ENCODE data around the gene CDK14.
"Not testable (repeated sequence)": the region's sequence is repeated elsewhere in the genome, so short reads cannot be mapped to it uniquely, and the experiment has no call there.

The CDK14 gene

DNA sequence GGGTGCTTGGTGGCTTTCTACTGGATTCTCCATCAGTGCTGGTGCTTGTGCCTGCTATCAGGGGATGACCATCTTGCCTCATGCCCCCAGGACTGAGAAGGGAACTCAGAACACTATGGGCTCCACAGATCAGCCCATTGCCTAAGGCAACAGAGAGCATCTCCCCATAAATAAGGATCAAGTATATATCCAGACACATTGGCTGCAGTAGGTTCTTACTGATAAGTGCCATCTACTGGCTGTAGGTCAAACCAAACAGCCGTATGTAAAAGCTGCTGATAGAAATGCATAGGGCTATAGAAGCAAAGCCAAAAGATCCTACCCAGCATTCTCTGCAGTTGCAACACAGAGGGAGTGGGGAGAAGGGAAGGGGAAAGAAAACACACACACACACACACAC is 153.7 kb downstream of the CDK14 start:
- in situ Hi-C loops (cut with MboI; ENCODE audit: low sequenced_read_pairs) = no loop called here

DNA sequence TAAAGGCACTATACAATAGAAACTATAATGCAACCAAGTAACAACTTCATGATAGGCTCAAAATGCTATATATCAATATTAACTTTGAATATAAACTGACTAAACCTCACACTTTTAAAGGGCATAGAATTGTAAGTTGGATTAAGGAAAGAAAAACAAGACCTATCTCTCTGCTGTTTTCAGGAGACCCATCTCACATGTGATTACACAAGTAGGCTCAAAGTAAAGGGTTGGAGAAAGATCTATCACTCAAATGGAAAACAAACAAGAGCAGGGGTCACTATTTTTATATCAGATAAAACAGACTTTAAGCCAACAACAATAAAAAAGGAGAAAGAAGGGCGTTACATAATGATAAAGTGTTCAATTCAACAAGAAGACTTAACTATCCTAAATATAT is 155.5 kb downstream of the CDK14 start:
- in situ Hi-C loops (cut with MboI; ENCODE audit: low sequenced_read_pairs) = no loop called here

DNA sequence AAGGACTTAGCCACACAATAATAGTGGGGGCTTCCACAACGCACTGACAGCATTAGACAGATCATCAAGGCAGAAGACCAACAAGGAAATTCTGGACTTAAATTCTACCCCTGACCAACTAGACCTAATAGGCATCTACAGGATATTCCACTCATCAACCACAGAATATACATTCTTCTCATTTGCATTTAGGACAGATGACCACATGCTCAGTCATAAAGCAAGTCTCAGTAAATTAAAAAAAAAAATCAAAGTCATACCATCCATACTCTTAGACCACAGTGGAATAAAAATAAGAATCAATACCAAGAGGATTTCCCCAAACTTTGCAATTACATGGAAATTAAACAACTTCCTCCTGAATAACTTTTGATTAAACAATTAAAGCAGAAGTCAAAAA is 155.9 kb downstream of the CDK14 start:
- in situ Hi-C loops (cut with MboI; ENCODE audit: low sequenced_read_pairs) = no loop called here

DNA sequence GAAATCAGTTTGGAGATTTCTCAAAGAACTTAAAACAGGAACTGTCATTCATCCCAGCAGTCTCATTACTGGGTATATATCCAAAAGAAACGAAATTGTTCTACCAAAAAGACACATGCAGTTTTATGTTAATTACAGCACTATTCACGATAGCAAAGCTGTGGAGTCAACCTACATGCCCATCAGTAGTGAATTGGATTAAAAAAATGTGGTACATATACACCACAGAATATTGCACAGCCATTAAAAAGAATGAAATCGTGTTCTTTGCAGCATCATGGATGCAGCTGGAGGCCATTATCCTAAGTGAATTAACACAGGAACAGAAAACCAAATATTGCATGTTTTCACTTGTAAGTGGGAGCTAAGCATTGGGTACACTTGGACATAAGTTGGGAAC is 158.9 kb downstream of the CDK14 start:
- in situ Hi-C loops (cut with MboI; ENCODE audit: low sequenced_read_pairs) = no loop called here

DNA sequence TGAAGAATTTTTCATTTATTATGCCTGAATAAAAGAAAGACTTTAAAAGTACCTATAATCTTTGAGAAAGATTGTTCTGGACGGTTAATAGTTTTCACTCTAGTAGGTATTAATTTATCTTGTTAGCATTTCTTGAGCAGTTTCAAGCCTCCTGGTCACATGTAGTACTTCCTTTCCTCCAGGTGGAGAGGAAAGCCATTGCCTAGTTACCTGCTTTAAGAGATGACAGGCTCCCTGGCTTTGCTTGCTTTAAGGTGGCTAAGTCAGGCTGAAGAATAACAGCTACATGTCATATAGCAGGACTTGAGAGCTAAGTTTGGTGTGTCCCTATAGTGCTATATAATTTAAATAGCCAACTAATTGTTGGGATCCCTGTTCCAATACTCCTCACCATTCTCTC is 160.2 kb downstream of the CDK14 start:
- in situ Hi-C loops (cut with MboI; ENCODE audit: low sequenced_read_pairs) = no loop called here

DNA sequence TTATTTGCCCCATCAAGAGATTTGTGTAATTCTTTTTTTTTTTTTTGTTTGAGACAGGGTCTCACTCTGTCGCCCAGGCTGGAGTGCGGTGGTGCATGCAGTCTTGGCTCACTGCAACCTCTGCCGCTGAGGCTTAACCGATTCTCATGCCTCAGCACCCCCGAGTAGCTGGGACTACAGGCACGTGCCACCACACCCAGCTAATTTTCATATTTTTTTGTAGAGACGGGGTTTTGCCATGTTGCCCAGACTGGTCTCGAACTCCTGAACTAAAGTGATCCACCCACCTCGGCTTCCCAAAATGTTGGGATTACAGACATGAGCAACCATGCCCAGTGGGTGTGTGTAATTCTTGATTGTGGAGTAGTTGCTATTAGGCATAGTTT is 161.4 kb downstream of the CDK14 start:
- in situ Hi-C loops (cut with MboI; ENCODE audit: low sequenced_read_pairs) = not testable (repeated sequence)

DNA sequence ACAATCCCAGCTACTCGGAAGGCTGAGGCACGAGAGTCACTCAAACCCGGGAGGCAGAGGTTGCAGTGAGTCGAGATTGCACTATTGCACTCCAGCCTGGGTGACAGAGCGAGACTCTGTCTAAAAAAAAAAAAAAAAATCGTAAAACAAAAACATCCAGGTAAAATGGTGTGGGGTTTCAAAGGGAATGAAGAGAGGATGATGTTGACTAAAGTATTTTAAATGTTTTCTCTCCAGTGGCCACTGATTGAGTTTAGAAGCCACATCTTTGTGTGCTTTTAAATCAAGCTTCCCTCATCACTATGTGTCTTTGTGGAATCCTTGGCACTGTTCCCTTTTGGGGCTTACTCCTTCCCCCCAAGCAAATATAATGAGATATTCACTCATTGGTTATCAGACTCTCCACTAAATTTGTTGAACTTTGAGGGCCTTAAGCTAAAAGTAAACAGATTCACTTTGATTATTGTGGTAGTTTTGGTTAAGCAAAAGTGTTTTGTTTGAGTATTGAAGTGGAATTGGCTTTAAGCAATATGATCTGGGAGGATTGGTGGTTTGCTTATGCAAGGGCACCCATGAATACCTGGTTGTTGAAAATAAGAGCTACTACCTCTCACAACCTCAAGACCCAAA is 162.9 kb downstream of the CDK14 start:
- in situ Hi-C loops (cut with MboI; ENCODE audit: low sequenced_read_pairs) = no loop called here

DNA sequence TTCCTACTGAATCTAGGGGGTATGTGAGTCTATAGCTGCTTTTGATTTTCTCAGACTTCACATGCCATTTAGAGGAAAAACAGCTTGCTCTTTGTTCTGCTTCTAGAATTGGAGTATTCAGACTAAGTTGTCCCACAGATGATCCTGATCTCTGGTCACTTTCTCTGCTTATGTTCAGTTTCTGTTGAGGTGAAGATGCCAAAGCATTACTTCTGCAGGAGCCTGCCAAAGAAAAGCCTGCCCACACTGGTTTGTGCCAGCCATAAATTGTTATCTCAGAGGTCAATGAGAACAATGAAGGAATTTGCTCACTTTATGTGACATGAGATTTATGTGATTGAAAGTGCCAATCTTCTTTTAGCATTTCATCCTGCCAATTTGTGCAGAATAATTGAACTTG is 163.6 kb downstream of the CDK14 start:
- in situ Hi-C loops (cut with MboI; ENCODE audit: low sequenced_read_pairs) = no loop called here

DNA sequence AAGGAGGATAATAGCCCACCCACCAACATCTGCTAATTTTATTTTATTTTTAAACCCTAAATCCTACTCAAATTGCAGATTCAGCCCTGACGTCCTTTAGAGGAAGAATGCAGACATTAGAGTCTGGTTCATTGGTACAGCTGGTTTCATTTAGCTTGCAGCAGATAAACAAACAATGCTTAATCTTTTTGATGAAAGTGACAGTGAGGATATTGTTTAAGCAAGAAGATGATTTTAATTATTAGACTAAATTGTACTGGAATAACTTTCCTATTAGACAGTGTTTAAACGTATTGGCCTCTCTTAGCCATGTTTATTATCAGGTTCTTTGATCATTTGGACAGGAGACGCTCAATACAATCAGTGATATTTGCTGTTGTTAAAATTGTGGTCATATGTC is 164.8 kb downstream of the CDK14 start:
- in situ Hi-C loops (cut with MboI; ENCODE audit: low sequenced_read_pairs) = no loop called here

DNA sequence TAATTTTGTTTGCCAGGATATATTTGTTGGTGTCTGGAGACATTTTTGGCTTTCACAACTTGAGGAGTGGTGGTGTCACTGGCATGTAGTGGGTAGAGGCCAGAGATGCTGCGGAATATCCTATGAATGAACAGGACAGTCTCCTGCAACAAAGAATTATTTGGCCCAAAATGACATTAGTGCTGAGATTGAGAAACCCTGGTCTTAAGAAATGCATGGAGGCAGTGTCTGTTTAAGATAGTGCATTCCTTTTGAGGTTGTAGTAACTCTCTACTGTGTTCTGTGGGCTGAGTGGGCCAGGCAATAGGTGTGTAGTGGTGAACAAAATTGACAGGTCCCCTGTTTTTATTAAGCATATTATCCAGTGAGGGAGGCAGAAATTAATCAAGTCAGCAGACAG is 165.5 kb downstream of the CDK14 start:
- in situ Hi-C loops (cut with MboI; ENCODE audit: low sequenced_read_pairs) = no loop called here

DNA sequence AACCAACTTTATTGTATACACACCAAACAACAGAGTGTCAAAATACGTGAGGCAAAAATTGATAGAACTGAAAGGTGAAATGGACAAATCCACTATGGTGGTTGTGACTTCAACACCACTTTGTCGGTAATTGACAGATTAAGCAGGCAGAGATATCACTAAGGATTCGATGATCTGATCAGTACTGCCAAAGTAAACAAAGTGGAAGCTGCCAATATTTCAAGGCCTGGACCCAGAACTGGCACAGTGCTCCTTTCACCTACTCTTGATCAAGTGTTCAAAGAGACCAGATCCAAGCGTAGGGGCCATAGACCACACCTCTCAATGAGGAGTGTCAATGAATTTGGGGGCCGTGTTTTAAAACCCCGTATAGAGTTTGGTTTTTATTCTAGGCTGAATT is 167.0 kb downstream of the CDK14 start:
- in situ Hi-C loops (cut with MboI; ENCODE audit: low sequenced_read_pairs) = no loop called here

DNA sequence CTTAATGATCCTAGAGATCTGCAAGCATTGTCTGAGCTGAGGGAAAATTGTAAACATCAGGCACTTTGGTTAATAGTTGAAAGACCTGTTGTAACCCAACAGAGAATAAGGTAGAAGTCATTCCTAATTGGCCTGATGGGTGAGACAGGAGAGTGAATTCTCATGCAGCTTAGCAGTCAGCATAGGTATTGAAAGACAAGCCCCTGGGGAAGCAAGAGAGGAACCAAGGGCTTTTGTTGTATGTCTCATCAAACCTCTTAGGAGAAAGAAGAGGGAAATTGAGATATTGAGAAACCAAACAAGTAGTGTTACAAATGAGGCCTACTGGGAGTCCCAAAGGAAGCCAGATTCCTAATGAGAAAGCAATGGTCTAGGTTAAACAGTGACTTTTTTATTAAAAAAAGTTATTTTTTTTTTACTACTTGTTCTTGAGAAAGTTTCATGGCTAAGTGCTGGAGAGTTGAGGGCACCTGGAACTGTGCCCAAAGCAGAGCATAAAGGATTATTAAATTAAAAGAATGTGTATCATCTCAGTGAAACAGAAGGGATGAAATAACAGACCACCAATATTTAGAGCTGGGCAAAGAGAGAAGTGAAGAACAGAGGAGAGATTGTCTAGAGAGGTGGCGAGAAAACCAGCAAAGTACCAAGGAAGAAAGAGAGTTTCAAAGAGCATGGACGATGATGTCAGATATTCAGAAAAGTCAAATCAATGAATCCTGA is 168.9 kb downstream of the CDK14 start:
- in situ Hi-C loops (cut with MboI; ENCODE audit: low sequenced_read_pairs) = no loop called here

DNA sequence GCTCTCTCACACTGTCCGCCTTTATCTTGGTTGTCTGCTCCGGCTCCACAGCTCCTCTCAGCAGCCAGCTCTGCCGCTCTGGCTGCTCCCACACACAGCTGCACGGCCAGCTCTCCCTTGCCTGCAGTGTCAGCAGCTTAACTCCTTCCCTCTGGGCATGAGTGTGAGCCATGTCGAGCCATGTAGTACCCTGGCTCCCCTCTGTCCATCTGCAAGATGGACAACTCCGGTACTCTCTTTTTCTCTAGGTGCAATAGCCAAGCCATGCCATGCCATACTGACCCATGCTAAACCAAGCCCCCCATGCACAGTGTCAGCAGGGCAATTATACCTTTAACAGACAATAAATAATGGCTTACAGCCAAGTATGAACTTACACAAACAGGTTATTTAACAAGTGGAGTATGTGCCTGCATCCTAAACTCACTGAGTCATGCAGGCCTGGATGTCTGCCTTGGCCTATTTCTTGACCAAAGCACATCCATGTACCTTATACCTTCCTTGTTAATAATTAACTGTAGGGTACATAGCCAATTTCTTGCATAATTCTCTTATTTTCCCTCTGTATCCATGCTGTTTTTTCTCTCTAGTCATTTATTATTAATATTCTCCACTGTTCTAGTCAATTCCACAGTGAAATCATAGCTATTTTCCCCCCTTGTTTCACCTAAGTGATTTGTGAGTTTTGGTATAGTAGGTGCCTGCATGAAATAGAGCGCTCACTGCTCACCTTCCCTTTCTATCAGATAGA is 170.9 kb downstream of the CDK14 start:
- in situ Hi-C loops (cut with MboI; ENCODE audit: low sequenced_read_pairs) = no loop called here

DNA sequence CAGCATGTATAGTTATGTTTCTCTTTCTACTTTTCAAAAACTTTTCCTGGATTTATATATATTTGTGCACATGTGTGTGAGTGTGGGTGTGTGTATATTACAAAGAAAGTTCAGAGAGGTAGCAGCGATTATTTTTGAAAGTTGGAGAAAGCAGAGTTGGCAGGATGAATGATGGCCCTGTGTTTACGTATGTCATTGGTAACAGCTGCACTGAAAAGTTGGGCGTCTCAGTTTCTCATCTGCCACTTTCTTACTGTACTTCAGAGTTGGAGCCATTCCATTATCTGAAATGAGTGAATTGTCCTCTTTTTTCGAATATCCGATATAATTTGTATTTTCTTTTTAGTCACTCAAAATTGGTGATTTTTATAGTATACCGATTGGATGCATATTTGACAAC is 172.2 kb downstream of the CDK14 start:
- in situ Hi-C loops (cut with MboI; ENCODE audit: low sequenced_read_pairs) = no loop called here

DNA sequence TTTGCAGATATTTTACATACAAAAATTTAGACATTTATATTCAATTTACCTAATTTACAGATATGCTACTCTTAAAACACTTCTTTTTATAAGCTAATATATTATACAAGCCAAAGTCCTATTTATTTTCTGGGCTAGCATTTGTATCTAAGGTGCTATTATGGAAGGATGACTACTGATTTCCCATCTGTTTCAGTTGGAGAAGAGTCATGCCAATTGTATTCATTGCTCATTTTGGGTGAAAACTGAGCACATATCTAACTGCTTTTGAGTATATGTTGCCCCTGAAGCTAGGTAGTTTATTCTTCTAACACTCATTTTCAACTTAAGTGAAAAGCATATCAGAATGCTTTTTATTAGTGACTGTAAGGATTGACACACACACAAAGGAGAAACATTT is 172.9 kb downstream of the CDK14 start:
- in situ Hi-C loops (cut with MboI; ENCODE audit: low sequenced_read_pairs) = no loop called here

DNA sequence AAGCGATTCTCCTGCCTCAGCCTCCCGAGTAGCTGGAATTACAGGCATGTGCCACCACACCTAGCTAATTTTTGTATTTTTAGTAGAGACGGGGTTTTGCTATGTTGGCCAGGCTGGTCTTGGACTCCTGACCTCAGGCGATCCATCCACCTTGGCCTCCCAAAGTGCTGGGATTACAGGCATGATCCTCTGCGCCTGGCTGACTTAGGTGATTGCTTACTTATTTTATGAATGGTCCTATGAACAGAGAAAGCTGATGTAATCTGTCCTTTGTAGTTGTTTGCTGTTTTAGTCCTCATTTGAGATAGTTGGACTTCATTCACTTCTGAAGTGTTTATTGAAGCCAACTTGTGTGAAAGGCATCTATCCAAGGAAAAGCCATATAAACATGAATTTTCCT is 173.4 kb downstream of the CDK14 start:
- in situ Hi-C loops (cut with MboI; ENCODE audit: low sequenced_read_pairs) = not testable (repeated sequence)

DNA sequence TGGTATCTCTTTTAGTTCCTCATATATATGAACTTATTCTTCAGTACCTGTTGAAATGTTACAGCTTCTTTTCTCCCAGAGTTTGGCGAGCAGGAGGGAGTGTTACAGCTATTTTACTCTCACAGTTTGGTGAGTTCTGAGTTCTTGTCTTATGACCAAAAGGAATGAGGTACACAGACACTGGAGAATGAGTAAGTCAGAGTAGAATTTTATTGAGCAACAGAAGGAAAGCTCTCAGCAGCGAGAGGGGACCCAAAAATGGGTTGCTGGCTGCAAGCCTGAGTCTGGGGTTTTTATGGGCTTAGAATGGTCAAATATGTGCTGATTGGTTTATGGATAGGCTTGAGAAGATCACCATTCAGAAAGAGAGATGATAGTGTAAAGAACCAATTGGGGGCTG is 175.2 kb downstream of the CDK14 start:
- in situ Hi-C loops (cut with MboI; ENCODE audit: low sequenced_read_pairs) = no loop called here

DNA sequence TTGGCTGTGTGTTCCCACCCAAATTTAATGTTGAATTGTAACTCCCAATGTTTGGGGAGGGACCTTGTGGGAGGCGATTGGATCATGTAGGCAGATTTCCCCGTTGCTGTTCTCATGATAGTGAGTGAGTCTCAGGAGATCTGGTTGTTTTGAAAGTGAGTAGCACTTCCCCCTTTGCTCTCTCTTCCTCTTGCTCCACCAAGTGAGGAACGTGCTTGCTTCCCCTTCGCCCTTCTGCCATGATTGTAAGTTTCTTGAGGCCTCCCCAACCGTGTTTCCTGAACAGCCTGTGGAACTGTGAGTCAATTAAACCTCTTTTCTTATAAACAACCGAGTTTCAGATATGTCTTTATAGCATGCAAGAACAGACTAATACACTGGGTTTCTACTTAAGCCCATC is 176.3 kb downstream of the CDK14 start:
- in situ Hi-C loops (cut with MboI; ENCODE audit: low sequenced_read_pairs) = no loop called here

DNA sequence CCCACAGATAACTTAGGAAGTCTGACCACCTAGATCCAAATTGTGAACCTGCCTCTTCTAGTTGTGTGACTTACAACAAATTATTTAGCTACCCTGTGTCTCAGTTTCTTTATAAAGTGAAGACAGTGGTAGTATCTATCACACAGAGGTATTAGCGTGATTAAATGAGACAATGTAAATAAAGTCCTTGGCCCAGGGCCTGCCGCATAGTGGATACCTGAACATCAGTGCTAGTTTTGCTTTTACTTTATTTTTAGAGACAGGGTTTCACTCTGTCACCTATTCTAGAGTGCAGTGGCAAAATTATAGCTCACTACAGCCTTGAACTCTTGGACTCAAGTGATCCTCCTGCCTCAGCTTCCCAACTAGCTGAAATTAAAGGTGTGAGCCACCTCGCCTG is 177.1 kb downstream of the CDK14 start:
- in situ Hi-C loops (cut with MboI; ENCODE audit: low sequenced_read_pairs) = no loop called here

DNA sequence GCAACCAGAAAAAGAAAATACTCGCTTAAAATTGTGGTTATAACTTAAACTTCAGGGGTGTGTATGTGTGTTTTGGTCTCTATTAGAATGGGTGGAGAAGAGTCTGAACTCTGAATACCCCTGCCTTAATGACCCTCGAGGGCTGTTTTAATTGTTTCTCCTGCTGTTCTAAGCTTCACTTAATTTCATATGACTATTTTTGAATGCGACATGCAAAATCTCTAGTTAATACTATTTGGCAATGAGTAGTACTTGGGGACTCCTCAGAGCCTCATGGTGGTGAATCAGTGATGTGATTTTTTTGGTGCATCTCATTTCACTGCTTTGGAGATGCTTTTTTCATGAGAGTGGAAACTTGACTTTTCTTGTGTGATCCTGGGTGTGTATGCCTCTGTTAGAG is 178.6 kb downstream of the CDK14 start:
- in situ Hi-C loops (cut with MboI; ENCODE audit: low sequenced_read_pairs) = no loop called here

DNA sequence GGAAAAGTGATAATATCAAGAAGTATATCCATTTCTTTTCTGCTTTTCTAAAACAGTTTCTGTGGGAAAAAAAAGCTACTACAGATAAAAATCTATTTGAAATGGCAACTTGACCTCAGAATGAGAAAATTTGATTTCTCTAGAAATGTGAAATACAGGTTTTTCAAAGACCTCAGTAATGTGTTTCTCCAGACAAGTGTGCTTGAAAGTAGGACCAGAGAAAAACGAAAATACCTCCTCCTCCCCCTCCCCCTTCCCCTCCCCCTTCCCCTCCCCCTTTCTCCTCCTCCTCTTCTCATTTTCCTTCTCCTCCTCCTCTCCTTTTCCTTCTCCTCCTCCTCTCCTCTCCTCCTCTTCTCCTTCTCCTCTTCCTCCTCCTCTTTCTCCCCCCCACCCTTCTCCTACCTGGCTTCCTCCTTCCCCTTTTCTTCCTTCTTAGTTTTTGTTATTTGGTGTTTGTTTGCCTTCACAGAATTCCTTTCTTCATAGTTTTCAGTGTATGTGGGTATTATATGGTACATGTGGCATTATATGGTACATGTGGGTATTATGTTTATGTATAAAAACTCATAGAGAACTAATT is 179.4 kb downstream of the CDK14 start:
- in situ Hi-C loops (cut with MboI; ENCODE audit: low sequenced_read_pairs) = no loop called here

DNA sequence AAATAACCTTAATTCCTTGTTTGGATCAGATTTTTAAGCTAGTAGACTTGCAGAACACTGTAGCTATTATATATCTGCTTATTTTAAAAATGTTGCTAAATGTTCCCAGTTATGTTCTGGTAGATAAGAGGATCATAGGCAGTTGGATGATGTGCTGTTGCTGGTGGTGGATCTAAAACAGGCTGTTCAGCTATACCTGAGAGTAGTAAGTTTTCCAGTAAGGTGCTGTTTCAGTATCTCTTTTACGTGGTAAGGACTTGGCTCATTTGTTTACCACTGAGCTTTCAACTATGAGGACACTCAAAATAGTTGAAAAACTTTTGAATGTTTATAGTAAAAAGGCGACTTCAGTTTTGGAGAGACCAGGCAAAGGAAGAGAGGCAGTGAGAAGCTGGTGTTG is 180.9 kb downstream of the CDK14 start:
- in situ Hi-C loops (cut with MboI; ENCODE audit: low sequenced_read_pairs) = no loop called here
